K562 (cell line): Measurements from ENCODE around the gene GARNL3. TPM values are rescaled to one million over a fixed set of nuclear protein-coding genes. Genes with fewer than 3 reads are reported as not detected.
A peak's percentile ranks its signal among the peaks of the same experiment; 100 is the strongest.

Experiments
- ARID1B ChIP-seq: fragments of 450-650 bp; IDR thresholded peaks from 2 replicates; pipeline ENCODE4 v1.6.1; 2016; ENCODE audit warnings: antibody characterized with exemption, mild to moderate bottlenecking, inconsistent platforms
- FOXP1 ChIP-seq: sonication (generic); formaldehyde crosslinking; IDR thresholded peaks from 2 replicates; pipeline ENCODE4 v1.8.0; 2022; ENCODE audit warnings: mild to moderate bottlenecking, missing genetic modification reagents
- HNRNPL ChIP-seq: fragments of 200-400 bp; formaldehyde crosslinking; IDR thresholded peaks from 2 replicates; pipeline ENCODE4 v1.6.1; 2017; ENCODE audit warnings: low read depth, mild to moderate bottlenecking, low read length
- KDM2B ChIP-seq: fragments of 250-450 bp; sonication (Bioruptor Pico); IDR thresholded peaks from 2 replicates; pipeline ENCODE4 v1.8.0; 2021; ENCODE audit warnings: mild to moderate bottlenecking, moderate library complexity
- NBN ChIP-seq: fragments of 450-650 bp; IDR thresholded peaks from 2 replicates; pipeline ENCODE4 v1.6.1; 2016; ENCODE audit warnings: low read depth, mild to moderate bottlenecking
- NUFIP1 ChIP-seq: fragments of 450-650 bp; IDR thresholded peaks from 2 replicates; pipeline ENCODE4 v1.6.1; 2018; ENCODE audit not compliant: partially characterized antibody
- SMARCB1 ChIP-seq: IDR thresholded peaks from 2 replicates; pipeline ENCODE4 v1.6.1; 2011; ENCODE audit warnings: improper control_type of control experiment, low read depth; ENCODE audit not compliant: insufficient read length
- SP2 ChIP-seq: IDR thresholded peaks from 2 replicates; pipeline ENCODE4 v1.6.1; 2011; ENCODE audit warnings: mild to moderate bottlenecking, low read depth, low read length, moderate library complexity; ENCODE audit not compliant: poor library complexity, severe bottlenecking; ENCODE audit errors: extremely low read depth
- TAF9B ChIP-seq: fragments of 450-650 bp; IDR thresholded peaks from 2 replicates; pipeline ENCODE4 v1.6.1; 2018; ENCODE audit warnings: mild to moderate bottlenecking; ENCODE audit not compliant: partially characterized antibody
- ZC3H8 ChIP-seq: fragments of 450-650 bp; IDR thresholded peaks from 2 replicates; pipeline ENCODE4 v1.6.1; 2017
- ZEB2 ChIP-seq: fragments of 450-650 bp; IDR thresholded peaks from 2 replicates; pipeline ENCODE4 v1.6.1; 2016
- ZNF24 ChIP-seq: fragments of 450-650 bp; IDR thresholded peaks from 2 replicates; pipeline ENCODE4 v1.6.1; 2016
- ZNF436 ChIP-seq: fragments of 250-450, 450-650 bp; sonication (Bioruptor Pico); formaldehyde crosslinking; IDR thresholded peaks from 2 replicates; pipeline ENCODE4 v1.7.0; 2020; ENCODE audit warnings: mild to moderate bottlenecking
- polyA plus RNA-seq, 8 experiments: library from polyadenylated mRNA; depleted of rRNA in 4 of 8; stranded (reverse) in 5 of 8; unstranded in 3 of 8; fragments of >200 nt; fragmentation: Nextera tagmentation in 2 of 8; fragmentation: Illumina TruSeq in 1 of 8; extraction: Ambion mirVana in 2 of 8; extraction: Trizol in 1 of 8; gene quantifications; 2 replicates each; pipeline versions ENCODE4 v1.2.1 to v1.2.3, GENCODE V29; 2011 to 2014; ENCODE audit warnings: inconsistent platforms in 1 of 8, missing spikeins in 1 of 8
- total RNA-seq, 7 experiments: library from RNA; depleted of rRNA in 6 of 7; stranded (reverse); fragments of >200 nt in 6 of 7; fragmentation: Illumina TruSeq in 2 of 7; extraction: Trizol in 2 of 7; gene quantifications; 2 replicates each; pipeline versions ENCODE4 v1.2.1 to v1.2.3, GENCODE V29; 2011 to 2021; ENCODE audit warnings: low replicate concordance in 1 of 7
- TF ChIP-seq, protein P1 (sequence below): sonication (generic); formaldehyde crosslinking; IDR thresholded peaks from 2 replicates; pipeline ENCODE4 v1.8.0; 2023; ENCODE audit warnings: missing genetic modification reagents, mild to moderate bottlenecking, borderline replicate concordance
- TF ChIP-seq, protein P2 (sequence below): fragments of 200-400 bp; formaldehyde crosslinking; IDR thresholded peaks from 2 replicates; pipeline ENCODE4 v1.6.1; 2017; ENCODE audit warnings: mild to moderate bottlenecking, low read depth, low read length, moderate library complexity
- TF ChIP-seq, protein P3 (sequence below): sonication (generic); formaldehyde crosslinking; IDR thresholded peaks from 2 replicates; pipeline ENCODE4 v1.8.0; 2023; ENCODE audit warnings: mild to moderate bottlenecking, missing genetic modification reagents
- TF ChIP-seq, protein P4 (sequence below): sonication (generic); formaldehyde crosslinking; IDR thresholded peaks from 2 replicates; pipeline ENCODE4 v1.8.0; 2022; ENCODE audit warnings: mild to moderate bottlenecking, missing genetic modification reagents
- TF ChIP-seq, protein P5 (sequence below), 2 experiments: IDR thresholded peaks; 2 replicates each; pipeline ENCODE4 v1.6.1; 2011; ENCODE audit warnings: borderline replicate concordance in 1 of 2, control low read depth in 1 of 2, low read depth in 1 of 2, low read length in 1 of 2, mild to moderate bottlenecking in 1 of 2, mixed read lengths in 1 of 2, moderate library complexity in 1 of 2; ENCODE audit not compliant: insufficient read depth in 1 of 2, insufficient read length in 1 of 2, poor library complexity in 1 of 2, severe bottlenecking in 1 of 2; ENCODE audit errors: extremely low read depth in 1 of 2

The GARNL3 gene
- total and polyA plus RNA-seq, 9 of the 15 experiments (the other 6 are each of a cell fraction or from before 2014, with no cell fraction given): 0.35 to 2.7 (median 1.6) TPM

DNA sequence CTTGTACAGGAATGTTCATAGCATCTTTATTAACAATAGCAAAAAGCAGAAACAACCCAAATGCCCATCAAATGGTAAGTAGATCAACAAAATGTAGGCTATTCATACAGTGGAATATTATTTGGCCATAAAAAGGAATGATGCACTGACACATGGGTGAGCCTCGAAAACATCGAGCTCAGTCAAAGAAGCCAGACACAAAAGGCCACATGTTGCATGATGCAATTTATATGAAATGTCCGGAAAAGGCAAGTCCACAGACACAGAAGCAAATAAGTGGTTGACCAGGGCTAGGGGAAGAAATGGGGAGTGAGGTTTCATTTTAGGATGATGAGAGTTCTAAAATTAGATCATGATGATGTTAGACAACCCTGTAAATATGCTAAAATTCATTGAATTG is 115.9 kb downstream of the GARNL3 start (continued):
- TF ChIP-seq, protein P1, sequence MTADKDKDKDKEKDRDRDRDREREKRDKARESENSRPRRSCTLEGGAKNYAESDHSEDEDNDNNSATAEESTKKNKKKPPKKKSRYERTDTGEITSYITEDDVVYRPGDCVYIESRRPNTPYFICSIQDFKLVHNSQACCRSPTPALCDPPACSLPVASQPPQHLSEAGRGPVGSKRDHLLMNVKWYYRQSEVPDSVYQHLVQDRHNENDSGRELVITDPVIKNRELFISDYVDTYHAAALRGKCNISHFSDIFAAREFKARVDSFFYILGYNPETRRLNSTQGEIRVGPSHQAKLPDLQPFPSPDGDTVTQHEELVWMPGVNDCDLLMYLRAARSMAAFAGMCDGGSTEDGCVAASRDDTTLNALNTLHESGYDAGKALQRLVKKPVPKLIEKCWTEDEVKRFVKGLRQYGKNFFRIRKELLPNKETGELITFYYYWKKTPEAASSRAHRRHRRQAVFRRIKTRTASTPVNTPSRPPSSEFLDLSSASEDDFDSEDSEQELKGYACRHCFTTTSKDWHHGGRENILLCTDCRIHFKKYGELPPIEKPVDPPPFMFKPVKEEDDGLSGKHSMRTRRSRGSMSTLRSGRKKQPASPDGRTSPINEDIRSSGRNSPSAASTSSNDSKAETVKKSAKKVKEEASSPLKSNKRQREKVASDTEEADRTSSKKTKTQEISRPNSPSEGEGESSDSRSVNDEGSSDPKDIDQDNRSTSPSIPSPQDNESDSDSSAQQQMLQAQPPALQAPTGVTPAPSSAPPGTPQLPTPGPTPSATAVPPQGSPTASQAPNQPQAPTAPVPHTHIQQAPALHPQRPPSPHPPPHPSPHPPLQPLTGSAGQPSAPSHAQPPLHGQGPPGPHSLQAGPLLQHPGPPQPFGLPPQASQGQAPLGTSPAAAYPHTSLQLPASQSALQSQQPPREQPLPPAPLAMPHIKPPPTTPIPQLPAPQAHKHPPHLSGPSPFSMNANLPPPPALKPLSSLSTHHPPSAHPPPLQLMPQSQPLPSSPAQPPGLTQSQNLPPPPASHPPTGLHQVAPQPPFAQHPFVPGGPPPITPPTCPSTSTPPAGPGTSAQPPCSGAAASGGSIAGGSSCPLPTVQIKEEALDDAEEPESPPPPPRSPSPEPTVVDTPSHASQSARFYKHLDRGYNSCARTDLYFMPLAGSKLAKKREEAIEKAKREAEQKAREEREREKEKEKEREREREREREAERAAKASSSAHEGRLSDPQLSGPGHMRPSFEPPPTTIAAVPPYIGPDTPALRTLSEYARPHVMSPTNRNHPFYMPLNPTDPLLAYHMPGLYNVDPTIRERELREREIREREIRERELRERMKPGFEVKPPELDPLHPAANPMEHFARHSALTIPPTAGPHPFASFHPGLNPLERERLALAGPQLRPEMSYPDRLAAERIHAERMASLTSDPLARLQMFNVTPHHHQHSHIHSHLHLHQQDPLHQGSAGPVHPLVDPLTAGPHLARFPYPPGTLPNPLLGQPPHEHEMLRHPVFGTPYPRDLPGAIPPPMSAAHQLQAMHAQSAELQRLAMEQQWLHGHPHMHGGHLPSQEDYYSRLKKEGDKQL: no peak
- TF ChIP-seq ZEB2 (no peak), ZC3H8 (no peak), SMARCB1 (no peak), TAF9B (no peak), SP2 (no peak), ARID1B (no peak), KDM2B (CRISPR knock-in tag) (no peak), NUFIP1 (no peak), ZNF24 (no peak), HNRNPL (no peak), NBN (0 out of 2 replicates have a peak, but pooled peaks have one; percentile 42), FOXP1 (CRISPR knock-in tag) (no peak), ZNF436 (no peak)
- TF ChIP-seq, protein P2, sequence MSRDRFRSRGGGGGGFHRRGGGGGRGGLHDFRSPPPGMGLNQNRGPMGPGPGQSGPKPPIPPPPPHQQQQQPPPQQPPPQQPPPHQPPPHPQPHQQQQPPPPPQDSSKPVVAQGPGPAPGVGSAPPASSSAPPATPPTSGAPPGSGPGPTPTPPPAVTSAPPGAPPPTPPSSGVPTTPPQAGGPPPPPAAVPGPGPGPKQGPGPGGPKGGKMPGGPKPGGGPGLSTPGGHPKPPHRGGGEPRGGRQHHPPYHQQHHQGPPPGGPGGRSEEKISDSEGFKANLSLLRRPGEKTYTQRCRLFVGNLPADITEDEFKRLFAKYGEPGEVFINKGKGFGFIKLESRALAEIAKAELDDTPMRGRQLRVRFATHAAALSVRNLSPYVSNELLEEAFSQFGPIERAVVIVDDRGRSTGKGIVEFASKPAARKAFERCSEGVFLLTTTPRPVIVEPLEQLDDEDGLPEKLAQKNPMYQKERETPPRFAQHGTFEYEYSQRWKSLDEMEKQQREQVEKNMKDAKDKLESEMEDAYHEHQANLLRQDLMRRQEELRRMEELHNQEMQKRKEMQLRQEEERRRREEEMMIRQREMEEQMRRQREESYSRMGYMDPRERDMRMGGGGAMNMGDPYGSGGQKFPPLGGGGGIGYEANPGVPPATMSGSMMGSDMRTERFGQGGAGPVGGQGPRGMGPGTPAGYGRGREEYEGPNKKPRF: no peak
- TF ChIP-seq, protein P3, sequence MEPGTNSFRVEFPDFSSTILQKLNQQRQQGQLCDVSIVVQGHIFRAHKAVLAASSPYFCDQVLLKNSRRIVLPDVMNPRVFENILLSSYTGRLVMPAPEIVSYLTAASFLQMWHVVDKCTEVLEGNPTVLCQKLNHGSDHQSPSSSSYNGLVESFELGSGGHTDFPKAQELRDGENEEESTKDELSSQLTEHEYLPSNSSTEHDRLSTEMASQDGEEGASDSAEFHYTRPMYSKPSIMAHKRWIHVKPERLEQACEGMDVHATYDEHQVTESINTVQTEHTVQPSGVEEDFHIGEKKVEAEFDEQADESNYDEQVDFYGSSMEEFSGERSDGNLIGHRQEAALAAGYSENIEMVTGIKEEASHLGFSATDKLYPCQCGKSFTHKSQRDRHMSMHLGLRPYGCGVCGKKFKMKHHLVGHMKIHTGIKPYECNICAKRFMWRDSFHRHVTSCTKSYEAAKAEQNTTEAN (CRISPR knock-in tag): no peak
- TF ChIP-seq, protein P4, sequence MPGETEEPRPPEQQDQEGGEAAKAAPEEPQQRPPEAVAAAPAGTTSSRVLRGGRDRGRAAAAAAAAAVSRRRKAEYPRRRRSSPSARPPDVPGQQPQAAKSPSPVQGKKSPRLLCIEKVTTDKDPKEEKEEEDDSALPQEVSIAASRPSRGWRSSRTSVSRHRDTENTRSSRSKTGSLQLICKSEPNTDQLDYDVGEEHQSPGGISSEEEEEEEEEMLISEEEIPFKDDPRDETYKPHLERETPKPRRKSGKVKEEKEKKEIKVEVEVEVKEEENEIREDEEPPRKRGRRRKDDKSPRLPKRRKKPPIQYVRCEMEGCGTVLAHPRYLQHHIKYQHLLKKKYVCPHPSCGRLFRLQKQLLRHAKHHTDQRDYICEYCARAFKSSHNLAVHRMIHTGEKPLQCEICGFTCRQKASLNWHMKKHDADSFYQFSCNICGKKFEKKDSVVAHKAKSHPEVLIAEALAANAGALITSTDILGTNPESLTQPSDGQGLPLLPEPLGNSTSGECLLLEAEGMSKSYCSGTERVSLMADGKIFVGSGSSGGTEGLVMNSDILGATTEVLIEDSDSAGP (CRISPR knock-in tag): no peak
- TF ChIP-seq, protein P5, sequence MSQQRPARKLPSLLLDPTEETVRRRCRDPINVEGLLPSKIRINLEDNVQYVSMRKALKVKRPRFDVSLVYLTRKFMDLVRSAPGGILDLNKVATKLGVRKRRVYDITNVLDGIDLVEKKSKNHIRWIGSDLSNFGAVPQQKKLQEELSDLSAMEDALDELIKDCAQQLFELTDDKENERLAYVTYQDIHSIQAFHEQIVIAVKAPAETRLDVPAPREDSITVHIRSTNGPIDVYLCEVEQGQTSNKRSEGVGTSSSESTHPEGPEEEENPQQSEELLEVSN (IDR thresholded peaks at IDR 0.05; ENCODE audit: borderline replicate concordance in 1 of 2, extremely low read depth in 1 of 2, insufficient read depth in 1 of 2, insufficient read length in 1 of 2, low read depth in 1 of 2, low read length in 1 of 2, poor library complexity in 1 of 2, severe bottlenecking in 1 of 2): no peak
